T follicular helper cell (primary cell): ENCODE data around the gene ELFN1.
"Not testable (repeated sequence)": the region's sequence is repeated elsewhere in the genome, so short reads cannot be mapped to it uniquely, and the experiment has no call there.

Experiments
- DNase-seq: peaks from one replicate; pipeline ENCODE4 v3.0.0-alpha.2; 2020; ENCODE audit warnings: low read depth

ELFN1 gene

DNA sequence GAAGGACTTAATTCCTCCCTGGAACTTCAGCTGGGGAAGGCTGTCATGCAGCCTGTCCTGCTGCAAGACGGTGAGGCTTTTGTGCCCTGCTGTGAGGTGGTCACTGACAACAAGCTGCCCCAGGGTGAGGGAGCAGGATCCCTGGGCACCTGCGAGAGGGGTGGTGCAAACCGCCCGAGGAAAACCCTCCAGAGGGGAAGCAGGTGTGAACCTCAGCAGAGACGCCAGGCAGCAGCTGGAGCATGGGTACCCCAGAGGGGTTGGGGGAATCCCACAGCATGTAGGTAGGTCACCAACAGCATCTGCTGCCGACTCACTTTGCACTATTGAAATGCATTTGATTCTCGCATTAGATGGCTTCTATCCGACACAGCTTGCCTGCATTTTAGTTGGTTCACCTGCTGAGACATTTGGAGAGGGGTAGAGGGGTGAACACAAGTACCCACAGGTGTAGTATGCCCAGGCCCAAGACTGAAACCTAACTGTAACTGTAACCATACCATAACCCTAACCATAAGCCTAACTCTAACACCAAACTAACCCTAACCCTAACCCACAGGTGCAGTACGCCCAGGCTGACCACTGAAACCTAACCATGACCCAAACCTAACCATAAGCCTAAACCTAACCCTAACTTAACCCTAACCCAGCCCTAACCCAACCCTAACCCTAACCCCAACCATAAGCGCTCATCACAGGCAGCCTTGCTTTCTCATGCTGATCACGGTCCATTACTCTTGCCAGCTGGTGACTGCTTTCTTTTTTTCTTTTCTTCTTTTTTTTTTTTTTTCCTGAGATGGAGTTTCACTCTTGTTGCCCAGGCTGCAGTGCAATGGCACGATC, 85.9 kb downstream of the ELFN1 start:
- DNase-seq, result no peak

DNA sequence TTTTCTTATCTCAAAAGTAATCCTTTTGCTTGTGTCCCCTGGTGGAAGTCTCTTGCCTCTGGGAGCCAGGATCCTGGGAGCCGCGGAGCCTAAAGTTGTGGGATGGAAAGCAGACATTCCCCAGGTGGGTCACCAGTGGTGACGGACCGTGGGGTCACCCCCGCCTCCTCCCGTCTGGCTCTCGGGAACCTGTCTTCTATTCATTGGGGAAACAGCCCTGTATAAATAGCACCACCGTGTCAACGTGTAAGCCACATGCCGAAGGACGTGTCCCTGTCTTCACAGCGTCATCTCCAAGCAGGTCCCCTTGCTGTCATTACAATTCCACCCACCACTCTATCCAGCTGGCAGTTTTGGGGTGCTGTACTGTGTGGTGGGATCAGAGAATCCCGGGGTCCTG, 87.5 kb downstream of the ELFN1 start:
- DNase-seq, result no peak

DNA sequence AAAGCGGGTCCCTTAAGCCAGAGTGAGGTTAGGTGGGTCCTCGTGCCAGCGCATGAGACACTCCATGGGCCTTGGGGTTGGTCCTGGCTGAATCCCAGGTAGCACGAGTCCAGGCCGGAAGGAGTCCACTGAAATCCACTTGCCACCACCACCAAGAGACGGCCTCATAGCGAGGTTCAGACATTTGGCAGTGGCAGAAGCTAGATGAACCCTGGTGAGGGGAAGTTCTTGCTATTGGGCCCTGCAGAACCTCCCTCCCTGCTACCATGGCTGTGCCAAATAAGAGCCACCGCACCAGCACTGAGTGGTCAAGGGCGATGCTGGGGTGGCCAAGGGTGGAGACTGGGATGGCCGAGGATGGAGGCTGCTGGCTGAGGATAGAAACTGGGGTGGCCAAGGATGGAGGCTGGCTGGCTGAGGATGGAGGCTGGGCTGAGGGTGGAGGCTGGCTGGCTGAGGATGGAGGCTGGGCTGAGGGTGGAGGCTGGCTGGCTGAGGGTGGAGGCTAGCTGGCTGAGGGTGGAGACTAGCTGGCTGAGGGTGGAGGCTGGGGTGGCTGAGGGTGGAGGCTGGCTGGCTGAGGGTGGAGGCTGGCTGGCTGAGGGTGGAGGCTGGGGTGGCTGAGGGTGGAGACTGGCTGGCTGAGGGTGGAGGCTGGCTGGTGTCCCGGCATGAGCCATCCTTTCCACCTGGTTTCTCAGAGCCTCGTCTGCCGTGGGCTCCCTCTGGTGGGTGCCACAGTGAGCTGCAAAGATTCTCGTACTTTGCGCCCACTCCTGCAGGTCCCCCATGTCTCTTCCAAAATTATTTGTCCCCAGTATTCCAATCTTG, 88.2 kb downstream of the ELFN1 start:
- DNase-seq, result no peak

DNA sequence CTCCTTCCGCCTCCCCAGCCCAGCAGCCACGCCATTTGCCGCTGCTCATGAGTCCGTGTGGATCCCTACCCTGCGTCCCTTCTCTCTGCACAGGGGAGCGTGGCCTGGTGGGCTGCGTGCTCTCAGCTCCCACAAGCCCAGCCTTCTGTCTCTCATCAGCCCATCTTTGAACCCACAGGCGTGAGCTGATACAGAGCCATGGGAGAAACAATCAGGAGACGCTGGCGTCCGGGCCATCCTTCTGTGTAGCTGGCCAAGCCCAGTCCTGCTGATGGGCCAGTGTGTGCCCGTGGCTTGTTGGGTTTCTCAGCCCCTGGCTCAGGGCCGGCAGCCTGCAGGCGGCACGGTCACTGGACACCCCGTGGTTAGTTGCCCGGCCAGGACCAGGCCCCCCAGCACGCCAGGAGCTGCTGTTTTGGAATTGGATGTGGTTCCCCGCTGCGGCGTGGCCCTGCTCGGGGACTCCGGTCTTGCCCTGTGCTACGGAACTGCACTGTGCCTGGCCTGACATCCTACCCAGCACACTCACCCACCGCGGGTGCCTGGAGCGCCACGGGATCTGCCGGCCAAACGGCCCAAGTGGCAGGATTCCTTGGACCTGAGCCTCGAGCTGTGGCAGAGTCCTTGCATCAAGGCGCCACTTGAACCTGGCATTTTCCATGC, 88.9 kb downstream of the ELFN1 start:
- DNase-seq, result no peak

DNA sequence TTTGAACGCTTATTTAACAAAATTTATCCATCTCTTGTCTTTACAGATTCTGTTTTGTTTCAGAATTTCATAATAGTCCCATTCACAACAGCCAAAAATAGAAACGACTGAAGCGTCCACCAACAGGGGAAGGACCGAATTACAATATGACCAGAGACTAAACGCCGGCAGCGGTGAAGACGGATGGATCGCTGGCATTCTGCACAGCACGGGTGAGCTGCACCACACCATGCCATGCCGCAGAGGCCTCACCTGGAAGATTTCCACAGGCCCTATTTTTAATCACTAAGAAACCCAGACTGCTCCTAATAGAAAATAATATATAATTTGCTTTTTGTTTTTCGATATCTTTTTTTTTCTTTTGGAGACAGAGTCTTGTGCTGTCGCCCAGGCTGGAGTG, 91.0 kb downstream of the ELFN1 start:
- no peak for DNase-seq

DNA sequence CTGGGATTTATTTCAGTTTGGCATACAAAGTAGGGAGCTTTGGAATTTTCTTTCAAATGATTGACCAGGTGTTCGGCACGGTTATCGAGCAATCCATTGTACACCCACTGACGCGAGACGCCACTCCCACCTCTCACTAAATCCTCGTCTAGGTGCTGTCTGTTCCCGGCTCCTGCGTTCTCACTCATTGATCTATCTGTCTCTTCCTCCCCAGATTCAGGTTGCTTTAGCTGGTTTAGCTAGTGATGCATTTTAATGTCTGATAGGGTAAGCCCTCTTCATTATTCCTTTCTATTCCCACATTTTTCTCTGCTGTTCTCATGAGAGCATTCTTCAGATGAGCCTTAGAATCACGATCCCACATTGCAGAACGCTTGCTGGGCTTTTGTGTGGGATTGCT, 91.7 kb downstream of the ELFN1 start:
- DNase-seq, result no peak

DNA sequence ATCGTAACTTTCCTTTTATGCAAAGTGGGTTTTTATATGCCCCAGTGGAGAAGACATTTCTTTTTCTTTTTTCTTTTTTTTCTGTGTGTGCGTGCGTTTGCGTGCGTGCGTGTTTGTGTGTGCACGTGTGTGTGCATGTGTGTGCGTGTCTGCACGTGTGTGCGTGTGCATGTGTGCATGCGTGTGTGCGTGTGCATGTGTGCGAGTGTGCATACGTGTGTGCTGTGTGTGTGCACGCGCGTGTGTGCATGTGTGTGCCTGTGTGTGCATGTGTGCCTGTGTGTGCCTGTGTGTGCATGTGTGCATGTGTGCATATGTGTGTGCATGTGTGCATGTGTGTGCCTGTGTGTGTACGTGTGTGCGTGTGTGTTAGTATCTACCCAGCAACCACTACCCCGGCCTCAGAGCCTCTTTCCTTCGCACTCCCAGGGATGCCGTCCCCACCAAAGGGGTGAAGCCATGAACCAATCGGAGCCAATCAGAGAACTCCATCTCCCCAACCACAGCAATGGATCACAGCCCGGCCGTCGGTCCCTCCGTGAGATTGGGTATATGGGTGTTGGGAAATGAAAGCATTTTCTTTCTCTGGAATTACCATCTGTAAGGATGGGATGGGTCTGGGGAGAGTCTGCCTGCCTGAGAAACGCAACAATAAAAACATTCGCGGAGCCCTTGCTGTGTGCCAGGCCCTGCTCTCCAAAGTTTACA, 92.3 kb downstream of the ELFN1 start:
- no peak for DNase-seq

DNA sequence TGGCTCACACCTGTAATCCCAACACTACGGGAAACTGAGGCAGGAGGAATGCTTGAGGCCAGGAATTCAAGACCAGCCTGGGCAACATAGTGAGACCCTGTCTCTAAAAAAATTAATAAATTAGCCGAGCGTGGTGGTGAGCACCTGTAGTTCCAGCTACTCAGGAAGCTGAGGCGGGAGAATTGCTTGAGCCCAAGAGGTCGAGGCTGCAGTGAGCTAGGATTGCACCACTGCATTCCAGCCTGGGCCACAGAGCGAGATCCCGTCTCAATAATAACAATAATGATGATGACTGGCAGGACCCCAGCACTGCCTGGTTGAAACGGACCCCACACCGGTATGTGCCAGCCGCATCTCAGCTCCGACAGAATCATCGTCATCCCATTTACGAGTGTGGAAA, 93.0 kb downstream of the ELFN1 start:
- DNase-seq, result no peak

DNA sequence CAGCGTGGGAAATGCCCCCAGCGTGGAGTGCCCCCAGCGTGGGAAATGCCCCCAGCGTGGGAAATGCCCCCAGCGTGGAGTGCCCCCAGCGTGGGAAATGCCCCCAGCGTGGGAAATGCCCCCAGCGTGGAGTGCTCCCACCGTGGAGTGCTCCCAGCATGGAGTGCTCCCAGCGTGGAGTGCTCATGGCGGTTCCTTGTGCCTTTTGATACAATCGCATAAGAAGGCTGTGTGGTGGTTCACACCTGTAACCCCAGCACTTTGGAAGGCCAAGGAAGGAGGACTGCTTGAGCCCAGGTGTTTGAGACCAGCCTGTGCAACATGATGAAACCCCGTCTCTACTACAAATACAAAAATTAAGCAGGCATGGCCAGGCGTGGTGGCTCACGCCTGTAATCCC, 93.8 kb downstream of the ELFN1 start:
- not testable (repeated sequence) for DNase-seq

DNA sequence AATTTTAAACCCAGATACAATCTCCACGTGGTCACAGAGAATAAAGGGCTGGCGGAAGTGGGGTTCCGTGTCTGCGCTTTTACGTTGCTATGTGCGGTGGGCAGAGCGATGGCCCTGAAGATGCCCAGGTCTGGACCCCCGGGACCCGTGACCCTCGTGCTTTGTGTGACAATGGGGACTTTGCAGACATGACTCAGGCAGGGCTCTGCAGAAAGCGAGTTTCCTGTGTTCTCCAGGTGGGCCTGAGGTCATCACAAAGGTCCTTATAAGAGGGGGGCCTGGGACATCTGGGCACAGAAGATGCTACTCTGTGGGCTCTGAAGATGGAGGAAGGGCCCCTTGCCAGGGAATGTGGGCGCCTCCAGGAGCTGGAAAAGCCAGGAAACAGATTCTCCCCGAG, 95.3 kb downstream of the ELFN1 start:
- no peak for DNase-seq

DNA sequence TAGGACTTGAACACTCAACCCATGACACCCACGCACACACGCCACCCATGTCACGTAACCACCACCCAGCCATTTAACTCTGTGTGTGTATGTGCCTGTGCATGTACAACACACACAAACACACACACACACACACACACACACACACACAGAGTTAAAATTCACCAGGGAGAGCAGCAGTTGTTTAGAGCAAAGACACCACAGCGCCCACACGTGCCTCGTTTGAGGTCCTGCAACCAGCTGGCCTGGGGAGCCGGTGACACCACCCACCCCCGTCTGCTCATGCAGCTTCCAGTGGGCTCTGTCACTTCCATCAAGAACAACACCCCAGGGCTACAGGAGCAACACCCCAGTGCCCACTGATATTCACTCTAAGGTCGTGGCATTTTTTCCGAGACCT, 97.4 kb downstream of the ELFN1 start:
- no peak for DNase-seq

DNA sequence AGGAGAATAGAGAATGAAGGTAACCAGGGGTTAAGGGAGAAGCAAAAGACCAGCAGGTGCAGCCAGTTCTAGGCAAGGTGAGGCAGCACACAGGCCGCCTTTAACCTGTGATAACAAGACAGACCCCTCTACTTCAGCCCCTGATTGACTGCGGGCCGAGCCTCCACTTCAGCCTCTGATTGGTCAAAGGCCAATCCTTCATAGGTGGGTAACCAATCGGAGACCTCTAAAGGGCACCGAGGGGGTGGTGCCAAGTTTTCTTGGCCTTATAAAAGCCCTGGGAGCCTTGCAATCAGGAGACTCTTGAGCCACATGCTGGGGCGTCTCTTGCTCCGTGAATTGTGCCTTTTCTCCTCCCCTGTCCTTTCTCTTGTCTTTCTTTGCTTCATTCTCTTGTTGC, 98.8 kb downstream of the ELFN1 start:
- DNase-seq, result no peak

DNA sequence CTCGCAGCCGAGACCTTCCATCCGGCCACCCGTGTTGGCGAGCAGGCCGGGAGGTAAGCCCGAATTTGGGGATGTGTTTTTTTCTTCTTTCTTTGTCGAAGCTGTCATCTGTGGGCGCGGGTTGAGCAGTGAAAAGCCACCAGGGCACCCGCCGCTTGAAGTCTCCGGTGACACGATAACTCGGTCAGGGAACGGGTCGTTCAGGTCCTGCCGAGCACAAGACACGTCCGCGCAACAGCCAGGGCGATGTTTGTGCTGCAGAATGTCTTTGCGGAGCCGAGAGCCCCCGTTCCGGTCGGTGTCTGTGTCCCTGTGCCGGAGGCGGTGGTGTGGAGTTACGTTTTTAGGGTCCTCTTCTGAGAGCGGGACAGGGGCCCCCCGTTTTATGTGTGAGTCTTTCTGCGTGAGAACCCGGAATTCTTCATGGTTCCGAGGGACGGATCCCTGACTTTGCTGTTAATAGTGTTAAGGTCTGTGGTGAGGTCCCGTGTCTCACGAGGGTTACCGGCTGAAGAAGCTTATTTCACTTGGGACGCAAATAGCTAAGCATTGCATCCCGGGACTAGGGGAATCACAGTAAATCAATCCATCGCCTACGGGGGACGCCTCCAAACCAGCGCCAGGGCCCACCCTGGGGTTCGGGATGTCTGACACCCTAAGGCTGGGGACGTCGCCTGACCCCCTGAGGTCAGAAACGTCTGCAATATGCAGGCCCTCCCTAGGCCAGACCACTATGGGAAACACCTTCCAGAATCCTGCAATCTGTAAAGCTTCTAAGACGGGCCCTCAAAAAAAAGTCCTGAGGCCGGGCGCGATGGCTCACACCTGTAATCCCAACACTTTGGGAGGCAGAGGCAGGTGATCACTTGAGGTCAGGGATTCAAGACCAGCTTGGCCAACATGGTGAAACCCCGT, 99.5 kb downstream of the ELFN1 start:
- no peak for DNase-seq

DNA sequence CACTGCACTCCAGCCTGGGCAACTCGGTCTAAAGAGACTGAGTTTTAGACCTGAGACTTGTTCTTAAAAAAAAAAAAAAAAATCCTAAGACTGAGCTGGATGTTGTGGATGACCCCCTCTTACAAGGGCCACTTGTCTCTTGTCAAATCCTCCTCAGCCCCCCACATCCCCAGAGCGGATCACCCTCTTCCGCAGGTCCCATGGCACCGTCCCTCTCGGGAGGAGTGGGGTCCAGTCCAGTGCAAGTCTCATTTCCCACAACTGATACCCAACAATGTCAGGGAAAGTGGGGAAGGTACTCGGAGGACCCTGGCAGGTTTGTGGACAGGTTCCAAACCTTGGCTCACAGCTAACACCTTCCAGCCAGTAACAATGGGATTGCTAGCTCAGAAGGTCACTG, 100.3 kb downstream of the ELFN1 start:
- DNase-seq, result no peak

DNA sequence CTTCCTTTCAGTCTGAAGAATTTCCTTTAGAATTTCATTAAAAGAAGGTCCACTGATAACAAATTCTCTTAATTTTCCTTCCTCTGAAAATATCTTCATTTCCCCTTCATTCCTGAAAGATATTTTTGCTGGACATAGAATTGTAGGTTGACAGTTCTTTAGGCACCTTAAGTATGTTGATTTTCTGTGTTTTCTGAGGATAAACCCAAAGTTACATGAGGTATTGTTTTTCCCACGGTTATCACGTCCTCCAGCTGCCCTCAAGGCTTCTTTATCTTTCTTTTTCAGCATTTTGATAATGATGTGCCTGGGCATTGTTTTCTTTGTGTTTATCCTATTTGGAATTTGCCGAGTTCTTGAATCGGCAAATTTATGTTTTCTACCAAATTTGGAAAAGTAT, 105.3 kb downstream of the ELFN1 start:
- DNase-seq, result no peak

DNA sequence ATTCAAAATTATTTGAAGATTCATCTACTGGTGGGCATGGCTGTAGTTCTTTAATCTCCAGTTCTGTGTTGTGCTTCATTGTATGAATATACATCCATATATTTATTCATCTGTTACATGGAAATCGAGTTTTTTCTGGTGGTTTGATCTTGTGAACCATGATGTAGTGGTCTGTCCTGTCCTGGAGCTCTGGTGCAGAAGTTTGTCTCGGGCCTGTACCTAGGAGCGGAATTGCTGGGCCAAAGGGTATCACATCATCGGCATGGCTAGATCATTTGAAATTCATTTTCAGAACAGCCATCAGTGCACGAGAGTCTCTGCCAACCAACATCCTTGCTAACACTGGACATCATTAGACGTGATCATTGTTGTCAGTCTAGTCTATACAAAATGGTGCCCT, 107.0 kb downstream of the ELFN1 start:
- DNase-seq, result no peak

DNA sequence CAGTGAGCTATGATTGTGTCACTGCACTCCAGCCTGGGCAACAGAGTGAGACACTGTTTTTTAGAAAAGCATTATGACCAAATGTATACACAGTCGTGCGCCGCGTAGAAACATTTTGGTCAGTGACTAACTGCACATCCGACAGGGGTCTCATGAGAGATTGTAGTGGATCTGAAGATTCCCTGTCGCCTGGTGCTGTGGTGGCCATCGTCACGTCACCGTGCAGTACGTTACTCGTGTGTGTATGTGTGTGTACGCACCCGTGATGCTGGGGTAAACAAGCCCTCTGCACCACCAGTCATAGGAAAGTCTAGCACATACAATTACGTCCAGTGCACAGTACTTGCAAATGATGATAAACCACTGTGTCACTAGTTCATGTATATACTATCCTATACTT, 109.4 kb downstream of the ELFN1 start:
- no peak for DNase-seq

DNA sequence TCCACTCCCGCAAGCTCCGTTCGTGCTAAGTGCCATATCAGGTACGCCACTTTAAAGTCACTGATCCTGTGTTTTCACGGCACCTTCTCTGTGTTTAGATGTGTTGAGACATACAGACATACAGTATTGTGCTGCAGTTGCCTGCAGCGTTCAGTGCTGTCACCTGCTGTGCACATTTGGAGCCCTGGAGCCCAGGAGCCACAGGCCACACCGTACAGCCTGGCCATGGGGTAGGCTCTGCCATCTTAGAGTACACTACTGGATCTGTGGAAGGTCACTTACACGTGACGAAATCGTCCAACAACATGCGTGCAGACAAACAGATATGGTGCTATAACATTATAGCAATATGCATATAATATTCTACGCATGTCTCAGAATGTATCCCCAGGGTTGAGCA, 111.3 kb downstream of the ELFN1 start:
- no peak for DNase-seq

DNA sequence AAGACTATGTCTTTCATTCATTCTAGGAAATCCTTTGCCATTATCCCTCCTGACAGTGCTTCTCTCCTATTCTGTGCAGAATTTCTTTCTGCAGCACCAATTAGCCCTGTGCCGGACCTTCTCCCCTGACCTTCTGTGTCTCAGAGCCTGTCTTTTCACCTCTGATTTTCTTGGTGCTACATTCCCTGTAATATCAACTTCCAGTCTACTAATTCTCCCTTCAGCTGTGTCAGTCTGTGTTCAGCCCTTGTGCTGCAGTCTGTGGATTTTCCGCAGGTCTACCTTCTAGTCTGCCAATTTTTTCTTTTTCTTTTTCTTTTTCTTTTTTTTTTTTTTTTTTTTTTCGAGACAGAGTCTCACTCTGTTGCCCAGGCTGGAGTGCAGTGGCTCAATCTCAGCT, 115.8 kb downstream of the ELFN1 start:
- DNase-seq, result no peak

DNA sequence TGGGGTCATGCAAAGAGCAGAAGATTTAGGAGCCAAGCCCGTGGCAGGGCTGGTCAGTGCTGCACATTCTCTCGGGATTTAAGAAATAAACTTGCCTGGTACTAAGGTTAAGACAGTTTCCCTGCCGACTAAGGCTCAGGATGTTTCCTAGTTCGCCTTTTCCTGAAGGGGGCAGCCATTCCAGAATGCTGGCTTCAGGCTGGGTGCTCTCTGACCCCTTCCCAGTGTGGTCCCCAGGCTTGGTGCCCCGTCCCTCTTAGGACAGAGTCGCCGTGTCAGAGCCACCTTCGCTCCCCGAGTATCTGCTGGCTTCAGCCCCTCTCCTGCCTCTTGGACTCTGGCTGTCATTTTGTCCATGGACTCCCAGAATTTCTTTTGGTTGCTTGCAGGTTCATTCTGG, 117.2 kb downstream of the ELFN1 start:
- DNase-seq, result no peak

DNA sequence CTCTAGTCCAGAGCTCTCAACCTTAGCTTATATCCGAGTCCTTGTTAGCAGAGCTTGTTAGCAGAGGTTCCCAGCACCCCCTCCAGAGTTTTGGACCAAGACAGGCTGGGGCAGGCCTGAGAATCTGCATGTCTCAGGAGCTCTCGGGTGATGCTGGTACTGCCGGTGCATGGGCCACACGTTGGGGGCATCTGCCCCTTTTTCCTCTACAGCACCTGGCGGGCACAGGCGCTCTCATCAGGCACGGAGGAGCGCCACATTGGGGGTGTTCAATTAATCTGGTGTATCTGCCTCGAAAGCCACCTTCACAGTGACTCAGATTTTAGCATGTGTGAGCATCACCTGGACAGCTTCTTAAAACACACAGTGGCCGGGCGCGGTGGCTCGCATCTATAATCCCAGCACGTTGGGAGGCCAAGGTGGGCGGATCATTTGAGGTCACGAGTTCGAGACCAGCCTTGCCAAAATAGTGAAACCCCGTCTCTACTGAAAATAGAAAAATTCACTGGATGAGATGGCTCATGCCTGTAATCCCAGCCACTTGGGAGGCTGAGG, 117.7 kb downstream of the ELFN1 start:
- DNase-seq, result no peak
